ENCODE measurements around the gene TSPAN31.

The TSPAN31 gene

DNA sequence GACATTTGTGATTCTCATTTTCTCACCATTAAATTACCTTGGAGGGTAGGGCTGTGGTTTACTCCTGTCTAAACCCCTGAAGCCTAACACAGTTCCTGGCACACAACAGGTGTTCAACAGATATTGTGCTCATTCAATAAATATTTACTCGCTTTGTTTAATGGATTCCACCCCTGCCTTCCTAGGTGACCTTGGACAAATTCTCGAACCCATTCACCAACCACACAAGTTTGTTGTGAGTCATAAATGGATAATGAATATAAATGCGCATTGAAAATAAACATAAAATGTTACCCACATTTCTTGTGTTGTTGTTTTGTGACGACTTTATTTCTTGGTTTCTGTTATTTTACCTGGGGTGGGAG is 37.4 kb downstream of the TSPAN31 start:
- DNase-seq (ENCODE audit: low read depth in 4 of 4, low spot score in 1 of 4), result no peak

DNA sequence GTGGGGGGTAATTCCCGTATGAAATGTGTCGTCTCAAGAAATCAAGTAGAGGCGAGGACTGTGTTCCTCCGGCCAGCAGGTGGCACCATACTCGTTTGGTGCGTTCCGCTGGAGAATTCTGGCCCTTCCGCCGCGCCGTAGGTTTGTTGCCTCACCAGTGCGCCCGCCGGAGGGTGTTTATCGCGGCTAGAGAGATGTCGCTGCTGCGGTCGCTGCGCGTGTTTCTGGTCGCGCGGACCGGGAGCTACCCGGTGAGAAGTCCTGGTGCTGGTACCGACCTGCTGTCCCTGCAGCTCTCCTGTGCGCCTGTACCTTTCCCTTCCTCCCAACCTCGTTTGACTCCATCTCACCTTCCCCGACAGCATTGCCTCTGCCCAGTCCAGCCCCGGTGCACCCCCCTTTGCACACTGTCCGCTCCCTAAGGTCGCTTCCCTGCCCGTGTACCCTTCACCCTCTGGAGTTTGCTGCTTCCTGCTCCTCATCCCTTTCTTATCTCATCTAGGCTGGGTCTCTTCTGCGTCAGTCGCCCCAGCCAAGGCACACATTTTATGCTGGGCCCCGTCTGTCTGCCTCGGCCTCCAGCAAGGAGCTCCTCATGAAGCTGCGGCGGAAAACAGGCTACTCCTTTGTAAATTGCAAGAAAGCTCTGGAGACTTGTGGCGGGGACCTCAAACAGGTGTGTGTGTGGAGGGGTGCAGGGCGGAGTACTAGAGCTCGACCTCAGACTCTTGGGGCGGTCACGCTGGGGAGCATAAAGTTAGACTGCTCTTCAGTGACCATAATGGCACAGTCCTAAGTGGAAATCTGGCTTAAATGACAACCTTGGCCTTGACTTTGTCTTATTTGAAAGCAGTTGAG is 38.0 kb downstream of the TSPAN31 start, which contains the start of gene TSFM:
TSS of gene TSFM (plus strand) at position 180 of the 858 bp plus-strand sequence. CDS start at position 195, 15 bp downstream.
- peak; percentile 95 to 100 (median 96) for DNase-seq (ENCODE audit: low read depth in 4 of 4, low spot score in 1 of 4)

DNA sequence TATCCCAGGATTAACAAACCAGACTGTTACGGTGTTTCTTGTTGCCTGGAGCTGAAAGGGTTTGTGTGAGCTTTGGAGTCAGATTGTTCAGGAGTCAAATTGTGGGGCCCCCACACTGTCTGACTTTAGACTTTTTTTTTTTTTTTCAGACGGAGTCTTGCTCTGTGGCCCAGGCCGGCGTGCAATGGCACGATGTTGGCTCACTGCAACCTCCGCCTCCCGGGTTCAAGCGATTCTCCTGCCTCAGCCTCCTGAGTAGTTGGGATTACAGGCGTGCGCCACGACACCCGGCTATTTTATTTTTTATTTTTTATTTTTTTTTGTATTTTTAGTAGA is 38.6 kb downstream of the TSPAN31 start:
- no peak for DNase-seq (ENCODE audit: low read depth in 4 of 4, low spot score in 1 of 4)

DNA sequence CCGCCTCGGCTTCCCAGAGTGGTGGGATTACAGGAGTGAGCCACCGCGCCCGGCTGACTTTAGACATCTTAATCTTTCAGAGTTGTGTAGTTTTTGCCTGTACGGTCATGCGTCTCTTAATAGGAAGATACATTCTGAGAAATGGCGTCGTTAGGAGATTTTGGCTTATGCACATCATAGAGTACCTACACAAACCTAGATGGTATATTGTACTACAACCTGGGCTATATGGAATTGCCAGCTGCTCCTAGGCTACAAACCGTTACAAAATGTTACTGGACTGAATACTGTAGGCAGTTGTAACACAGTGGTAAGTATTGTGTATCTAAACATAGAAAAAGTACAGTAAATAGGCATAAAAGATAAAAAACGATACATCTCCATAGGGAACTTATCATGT is 39.0 kb downstream of the TSPAN31 start:
- DNase-seq (ENCODE audit: low read depth in 4 of 4, low spot score in 1 of 4), result no peak

DNA sequence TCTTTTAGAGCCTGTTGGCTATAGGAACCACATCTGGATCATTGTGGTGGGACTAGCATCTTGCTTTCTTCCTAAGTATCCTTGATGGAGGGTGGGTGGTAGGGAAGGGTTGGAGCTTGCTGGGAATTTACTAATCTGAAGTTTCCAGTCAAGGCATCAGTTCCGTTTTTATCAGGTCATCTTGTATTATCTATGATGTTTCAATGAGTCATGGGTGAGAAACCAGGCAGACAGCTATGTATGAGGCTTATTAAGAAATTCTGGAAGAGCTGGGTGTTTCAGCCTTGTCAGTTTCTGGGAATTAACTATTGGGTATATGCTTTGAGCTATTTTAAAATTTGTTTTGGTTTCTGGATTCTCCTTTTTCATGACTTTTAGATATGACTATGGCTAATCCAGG is 49.1 kb downstream of the TSPAN31 start:
- DNase-seq (ENCODE audit: low read depth in 4 of 4, low spot score in 1 of 4), result no peak

DNA sequence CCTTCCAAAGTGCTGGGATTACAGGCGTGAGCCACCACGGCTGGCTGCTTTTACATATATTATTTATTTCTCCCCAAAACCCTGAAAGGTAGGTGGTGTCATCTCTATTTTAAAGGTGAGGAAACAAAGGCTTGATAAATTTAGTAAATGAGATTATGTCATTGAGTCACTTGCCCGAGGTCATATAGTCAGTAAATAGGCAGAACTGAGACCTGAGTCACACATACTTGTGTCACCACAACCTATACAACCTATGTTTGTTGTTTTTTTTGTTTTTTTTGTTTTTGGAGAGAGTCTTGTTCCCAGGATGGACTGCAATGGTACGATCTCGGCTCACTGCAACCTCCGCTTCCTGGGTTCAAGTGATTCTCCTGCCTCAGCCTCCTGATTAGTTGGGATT is 50.5 kb downstream of the TSPAN31 start:
- DNase-seq (ENCODE audit: low read depth in 4 of 4, low spot score in 1 of 4), result no peak

DNA sequence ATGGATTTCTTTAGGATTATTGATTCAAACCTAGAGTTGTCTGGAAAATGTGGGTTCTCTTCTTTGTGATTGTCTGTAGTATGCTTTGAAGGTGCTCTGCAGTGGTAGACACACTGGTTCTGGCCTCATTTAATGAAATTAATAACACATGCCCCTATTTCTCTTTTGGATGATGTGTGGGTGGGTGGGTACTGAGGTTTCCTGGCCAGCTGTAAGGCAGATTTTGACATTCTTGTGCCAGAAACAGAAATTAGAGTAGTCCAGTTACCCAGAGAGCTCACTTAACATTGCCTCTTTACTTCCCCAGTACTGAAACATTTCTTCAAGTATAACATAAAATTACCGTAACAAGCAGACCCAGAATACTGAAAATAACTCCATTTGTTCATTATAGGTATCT is 52.2 kb downstream of the TSPAN31 start:
- no peak for DNase-seq (ENCODE audit: low read depth in 4 of 4, low spot score in 1 of 4)

DNA sequence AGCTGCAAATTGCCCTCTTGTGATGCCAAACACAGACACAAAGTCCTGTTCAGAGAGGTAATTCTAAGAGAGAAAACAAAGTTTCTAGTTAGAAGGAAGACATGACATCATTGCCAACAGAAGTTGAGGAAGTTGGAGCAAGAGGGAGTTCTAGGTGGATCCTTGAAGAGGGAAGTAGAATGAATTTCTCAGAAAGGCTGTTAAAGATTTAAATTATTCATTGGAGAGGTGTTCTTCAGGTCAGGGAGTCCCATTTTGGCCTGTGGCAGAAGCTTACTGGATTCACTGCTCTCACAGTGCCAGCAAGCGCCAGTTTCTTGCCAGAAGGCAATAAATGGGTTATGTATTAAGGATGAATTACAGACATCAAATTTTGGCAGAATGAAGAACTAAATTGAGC is 53.1 kb downstream of the TSPAN31 start:
- DNase-seq (ENCODE audit: low read depth in 4 of 4, low spot score in 1 of 4), result no peak

All from stimulated activated CD4-positive, alpha-beta T cell treated with anti-CD3 and anti-CD28 coated beads, Interleukin-1b, Interleukin-23, amount 100 ng/mL, for 24 hours (primary cell).